Muscle of arm (tissue), 12 donors: ENCODE data around the gene SOCS7. TPM values are rescaled to one million over a fixed set of nuclear protein-coding genes. Genes with fewer than 3 reads are reported as not detected.
A peak's percentile ranks its signal among the peaks of the same experiment; 100 is the strongest.

ENCODE experiments used
- DNase-seq: peaks from one replicate; pipeline ENCODE4 v3.0.0-alpha.2; 2013
- polyA plus RNA-seq, 12 donors: library from polyadenylated mRNA; unstranded; fragments of 120-200 nt; gene quantifications; one replicate each; pipeline ENCODE4 v1.2.1, GENCODE V29; 2013; ENCODE audit not compliant: insufficient read length in 12 of 12

The SOCS7 gene
- polyA plus RNA-seq, 12 donors, result 12.7 to 21.2 (median 16.5) TPM; not detected in 1

DNA sequence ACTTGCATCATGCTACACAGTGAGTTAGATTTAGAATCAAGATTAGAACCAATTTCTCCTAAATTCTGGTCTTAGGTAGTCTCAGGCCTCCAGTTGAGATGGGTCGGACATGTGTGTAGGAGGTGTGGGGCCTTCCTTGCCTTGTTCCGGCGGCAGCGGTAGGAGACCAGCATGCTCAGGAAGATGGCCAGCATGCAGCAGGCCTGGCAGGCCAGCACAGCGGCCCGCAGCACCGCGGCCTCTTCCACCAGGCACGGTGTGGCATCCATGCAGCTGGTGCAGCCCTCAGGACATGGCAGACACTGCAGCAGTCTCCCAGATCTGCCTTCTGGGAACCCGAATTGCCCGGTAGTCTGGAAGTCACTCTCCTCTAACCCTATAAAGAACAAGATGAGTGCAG, 14.8 kb upstream of the SOCS7 start:
- DNase-seq, result no peak

DNA sequence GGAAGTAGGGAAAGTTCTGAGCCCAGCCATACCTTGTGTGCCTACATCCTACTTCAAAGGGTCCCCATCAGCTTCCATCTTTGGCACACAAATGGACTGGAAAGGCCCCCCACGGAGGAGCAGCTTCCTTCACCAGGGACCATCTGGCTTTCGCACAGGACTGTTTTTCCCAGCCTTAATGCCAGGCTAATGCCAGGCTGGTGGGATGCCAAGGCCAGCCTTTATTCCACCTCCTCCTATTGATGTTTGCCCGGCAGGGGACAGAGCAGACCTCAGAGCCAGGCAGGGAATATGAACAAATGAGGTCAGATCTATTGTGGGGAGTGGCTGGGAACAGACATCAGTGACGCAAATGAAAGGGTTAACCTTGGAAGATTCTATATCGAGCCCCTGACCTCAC, 13.6 kb upstream of the SOCS7 start:
- no peak for DNase-seq

DNA sequence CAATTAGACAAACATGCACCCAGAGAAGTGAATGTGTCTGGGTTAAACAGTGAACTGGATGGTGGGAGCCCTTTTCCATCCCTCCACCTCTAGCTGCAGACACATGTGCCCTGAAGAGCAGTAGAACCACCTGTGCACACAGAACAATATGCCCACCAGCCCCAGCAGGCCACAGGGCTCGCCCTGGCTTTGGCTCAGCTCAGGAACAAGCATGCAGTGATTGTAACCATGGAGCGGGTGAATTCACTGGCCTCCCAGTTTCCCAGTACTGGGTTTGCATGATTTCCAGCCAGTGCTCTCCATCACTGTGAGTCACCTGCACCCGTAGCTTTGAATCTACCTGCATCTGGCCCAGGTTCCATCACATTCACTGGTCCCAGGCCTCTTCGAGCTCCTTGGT, 13.1 kb upstream of the SOCS7 start:
- no peak for DNase-seq

DNA sequence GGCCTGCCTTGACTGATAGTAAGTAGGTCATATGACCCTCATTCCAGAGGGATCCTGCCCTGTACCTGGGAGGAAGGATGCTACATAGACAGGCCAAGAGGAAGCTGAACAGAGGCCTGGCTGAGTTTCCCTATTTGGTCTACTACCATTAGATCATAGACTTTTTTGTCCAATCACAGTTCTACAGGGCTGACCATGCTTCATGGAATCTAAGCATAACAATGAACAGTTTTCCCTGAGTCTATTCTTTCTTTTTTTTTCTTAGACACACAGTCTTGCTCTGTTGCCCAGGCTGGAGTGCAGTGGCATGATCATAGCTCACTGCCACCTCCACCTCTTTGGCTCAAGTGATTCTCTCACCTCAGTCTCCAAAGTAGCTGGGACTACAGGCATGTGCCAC, 11.8 kb upstream of the SOCS7 start:
- no peak for DNase-seq

DNA sequence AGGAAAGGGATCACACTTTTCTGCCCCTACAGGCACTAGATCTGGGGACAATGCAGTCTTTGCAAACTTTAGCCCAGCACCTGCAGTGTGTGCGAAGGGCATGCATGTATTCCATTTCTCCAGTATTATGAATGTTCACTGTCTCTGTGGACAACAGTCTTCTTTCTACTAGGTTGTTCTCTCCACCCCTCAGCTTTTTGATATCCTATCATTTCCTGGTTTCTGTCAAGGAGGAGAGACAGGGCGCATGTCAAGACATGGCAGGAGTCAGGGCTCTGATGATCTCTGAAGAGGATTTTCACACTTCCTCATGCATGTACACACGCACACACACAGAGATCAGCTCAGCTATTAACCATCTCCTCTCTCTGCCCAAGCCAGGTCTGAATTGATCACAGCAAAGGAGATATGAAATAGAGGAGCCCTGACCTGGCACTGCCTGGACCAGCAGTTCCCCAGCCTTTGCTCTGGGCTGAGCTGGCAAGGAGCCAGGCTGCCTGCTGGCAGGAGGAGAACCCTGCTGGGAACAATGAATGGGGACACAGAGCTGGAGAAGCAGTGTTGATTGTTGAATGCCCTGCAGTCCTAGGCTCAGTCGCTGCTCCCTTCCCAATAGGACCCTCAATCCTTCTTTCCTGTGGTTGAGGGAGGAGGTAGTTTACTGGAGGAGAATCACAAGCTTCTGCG, 10.5 kb upstream of the SOCS7 start:
- DNase-seq, result no peak

DNA sequence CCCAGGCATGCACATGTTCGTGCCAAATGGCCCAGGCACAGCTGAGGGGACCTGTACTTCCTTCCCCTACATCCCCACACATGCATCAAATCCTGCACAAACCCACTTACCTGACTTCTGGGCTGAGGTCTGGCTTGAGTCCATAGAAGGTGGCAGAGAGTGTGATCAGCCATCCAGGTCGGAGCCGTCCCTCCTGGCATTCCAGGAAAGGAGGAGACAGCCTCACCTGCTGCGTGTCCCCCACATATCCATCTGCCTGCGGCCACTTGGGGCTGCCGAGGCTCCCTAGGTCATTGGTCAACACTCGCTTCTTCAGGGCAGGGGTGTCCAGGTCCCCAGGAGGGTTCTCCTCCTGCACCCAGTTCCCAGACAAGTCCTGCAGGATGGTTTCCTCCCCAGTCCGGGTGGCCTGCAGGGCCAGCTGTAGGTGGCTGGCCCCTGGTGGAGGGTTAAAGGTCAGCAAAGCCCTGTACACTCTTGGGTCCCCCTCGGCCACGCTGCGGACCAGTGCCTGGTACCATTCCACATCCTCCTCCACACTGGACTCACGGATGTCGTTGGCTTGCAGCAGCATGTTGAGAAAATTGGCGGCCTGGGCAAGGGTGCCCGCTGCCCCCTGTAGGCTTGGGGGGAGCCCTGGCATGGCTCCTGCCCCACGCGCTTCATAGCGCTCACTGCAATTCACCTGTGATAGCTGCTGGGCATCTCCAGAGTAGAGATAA, 8.6 kb upstream of the SOCS7 start:
- no peak for DNase-seq

DNA sequence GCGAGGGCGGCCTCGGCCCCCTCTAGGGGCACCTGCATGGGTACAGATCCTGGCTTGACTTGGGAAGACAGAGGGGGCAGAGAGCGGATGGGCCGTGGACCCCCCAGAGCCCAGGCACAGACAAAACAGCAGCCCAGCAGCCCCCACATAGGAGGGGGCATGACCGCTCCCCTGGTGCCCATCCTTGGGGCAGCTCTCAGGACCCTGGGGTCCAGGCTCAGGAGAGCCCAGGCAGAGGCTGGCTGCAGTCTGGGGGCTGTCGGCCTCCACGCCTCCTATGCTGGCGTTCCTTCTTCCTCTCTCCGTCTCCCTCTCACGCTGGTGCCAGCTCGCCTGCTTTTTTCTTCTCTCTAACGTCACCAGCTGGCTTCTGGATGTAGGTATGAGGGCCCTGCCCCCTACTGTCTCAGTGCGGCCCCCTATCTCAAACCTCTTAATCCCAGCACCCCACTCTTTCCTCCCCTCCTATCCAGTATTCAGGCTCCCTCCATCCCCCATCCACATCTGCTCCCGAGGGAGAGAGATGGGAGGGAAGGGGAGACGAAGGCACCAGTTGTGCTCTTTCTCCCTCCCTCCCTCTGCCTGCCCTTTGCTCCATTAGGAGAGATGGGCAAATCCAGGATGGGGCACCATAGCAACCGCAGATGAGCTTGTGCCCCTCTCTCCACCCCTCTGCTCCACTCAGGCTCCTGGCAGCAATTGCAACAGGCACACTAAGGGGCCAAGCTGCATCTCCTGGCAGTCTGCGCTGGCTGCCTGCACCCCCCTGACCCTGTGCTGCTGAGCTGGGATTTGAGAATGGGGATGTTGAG, 7.8 kb upstream of the SOCS7 start, which contains the start of gene GPR179:
Gene GPR179 (minus strand): TSS at position 349 of the 812 bp plus-strand sequence. CDS start 167 bp downstream, at position 182.
- DNase-seq, result no peak

DNA sequence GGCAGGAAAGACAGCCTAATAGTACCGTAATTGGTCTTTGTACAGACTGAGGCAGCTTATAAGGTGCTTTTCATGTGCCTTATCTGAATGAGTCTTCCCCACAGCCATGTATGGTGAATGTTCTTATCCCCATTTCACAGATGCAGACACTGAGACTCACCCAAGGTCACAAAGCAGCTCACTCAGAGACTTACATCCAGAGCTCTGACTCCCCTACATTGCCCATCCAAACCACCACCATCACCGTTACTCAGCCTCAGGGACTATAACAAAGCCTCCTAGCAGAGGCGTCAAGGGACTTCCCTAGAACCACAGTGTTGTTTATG, 7.3 kb upstream of the SOCS7 start:
- DNase-seq, result no peak

DNA sequence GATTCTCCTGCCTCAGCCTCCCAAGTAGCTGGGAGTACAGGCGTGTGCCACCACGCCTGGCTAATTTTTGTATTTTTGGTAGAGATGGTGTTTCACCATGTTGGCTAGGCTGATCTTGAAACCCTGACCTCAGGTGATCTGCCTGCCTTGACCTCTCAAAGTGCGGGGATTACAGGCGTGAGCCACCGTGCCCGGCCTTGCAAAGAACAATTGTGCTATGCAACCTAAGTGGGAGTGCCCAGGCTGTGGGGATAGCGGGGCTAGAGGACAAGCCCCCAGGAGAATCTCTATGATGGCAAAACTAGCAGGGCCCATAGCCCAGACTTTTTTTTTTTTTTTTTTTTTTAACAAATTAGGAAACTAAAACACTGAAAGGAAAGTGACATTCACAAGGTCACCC, 5.9 kb upstream of the SOCS7 start:
- DNase-seq, result no peak

DNA sequence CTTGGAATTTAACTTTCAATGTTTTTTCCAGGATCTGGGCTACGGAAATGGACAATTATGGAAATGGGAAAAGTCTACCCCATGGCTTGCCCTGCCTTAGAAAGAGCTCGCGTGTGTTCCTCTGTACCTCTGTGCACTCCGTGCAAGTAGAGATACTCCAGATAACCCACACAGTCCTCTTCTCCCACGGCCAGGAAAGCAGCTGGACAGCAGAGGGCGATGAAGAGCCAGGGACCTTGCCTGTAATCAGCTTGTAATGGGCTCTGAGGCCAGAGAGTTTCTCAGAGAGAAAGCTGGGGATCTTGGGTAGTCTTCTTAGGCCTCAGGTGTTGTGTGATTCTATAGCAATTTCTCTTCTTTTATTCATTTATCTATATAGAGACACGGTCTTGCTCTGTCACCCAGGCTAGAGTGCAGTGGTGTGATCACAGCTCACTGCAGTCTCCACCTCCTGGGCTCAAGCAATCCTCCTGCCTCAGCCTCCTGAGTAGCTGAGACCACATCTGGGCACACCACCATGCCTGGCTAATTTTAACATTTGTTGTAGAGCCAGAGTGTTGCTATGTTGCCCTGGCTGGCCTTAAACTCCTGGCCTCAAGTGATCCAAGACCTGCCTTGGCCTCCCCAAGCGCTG, 2.4 kb upstream of the SOCS7 start:
- DNase-seq, result peak; percentile 89

DNA sequence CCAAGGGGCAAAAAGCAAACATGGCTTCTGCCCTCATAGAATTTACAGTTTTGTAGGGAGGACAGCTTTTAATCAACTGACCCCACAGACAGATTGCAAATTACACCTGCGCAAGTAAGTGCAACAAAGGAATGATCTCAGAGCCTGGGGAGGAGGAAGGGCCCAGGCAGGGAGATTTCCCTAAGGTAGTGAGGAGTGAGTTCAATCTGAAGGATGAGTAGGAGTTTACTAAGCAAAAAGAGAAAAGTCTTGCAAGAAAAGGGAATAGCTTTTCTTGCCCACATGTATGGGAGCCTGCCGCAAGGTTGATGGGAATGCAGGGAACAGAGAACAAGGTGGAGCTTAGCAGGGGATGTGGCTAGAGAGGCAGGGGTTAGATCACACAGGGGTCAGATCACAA, 1.6 kb upstream of the SOCS7 start:
- no peak for DNase-seq

DNA sequence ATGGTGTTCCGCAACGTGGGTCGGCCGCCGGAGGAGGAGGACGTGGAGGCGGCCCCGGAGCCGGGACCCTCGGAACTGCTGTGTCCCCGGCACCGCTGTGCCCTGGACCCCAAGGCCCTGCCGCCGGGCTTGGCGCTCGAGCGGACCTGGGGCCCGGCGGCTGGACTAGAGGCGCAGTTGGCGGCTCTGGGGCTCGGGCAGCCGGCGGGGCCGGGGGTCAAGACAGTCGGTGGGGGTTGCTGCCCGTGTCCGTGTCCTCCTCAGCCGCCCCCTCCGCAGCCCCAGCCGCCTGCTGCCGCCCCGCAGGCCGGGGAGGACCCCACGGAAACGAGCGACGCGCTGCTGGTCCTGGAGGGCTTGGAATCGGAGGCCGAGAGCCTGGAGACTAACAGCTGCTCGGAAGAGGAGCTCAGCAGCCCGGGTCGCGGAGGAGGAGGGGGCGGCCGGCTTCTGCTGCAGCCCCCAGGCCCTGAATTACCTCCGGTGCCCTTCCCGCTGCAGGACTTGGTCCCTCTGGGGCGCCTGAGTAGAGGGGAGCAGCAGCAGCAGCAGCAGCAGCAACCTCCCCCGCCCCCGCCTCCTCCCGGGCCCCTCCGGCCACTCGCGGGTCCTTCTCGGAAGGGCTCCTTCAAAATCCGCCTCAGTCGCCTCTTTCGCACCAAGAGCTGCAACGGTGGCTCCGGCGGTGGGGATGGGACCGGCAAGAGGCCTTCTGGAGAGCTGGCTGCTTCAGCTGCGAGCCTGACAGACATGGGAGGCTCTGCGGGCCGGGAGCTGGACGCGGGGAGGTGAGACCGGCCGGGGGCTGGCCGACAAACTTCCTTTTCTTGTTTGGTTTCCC, 821 bp downstream of the SOCS7 start:
- DNase-seq, result peak; percentile 31

DNA sequence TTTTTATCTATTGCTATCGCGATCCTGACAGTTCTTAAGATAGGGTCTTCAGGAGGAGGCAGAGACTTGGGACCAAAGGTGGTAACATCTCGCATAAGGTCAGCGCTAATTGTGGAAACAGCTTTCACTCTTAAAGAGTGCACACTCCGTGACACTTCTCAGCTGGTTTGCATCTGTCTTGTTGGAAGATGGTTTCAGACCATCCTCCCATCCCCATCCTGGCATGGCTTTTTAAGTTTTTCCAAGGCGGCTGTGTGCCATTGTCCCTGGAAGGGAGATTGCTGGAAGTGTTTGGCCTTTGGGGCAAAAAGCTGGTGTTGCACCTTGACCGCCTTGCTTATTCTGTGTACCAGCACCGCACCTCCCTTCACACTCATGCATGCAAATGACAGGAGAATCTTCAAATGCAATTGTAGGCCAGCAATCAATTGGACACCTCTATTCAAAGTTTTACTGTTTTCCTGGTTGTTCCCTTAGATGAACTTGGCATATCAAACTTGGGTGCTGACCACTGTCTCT, 1.5 kb downstream of the SOCS7 start:
- peak; percentile 20 for DNase-seq

DNA sequence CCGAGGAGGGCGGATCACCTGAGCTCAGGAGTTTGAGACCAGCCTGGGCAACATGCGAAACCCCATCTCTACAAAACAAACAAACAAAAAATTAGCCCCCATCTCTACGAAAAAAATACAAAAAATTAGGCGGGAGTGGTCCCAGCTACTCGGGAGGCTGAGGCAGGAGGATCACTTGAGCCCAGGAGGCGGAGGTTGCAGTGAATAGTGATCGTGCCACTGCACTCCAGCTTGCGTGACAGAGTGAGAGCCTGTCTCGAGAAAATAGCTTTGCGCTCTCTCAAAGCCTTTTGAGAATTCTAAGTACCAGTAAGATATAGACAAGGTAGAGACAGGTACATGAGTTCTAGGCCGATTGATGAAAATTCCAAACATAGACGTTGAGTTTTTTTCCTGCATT, 2.0 kb downstream of the SOCS7 start:
- DNase-seq, result no peak

DNA sequence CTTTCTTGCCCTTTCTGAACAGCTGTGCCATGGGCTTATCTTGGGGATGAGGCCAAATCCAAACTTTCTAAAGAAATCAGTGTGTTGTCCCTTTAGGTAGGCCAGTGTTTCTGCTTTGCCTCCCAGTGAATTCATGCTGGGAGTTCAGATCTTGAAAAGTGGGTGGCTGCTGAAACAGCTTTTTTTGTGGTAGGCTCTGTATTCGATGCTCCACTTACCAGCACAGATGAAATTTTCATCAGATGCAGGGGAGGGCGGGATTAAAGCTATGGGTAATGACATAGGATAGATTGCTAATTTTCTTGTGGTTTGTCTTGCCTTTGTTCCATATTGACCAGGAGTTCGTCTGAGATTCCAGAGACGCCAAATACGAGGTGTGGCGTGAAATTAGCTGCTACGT, 2.8 kb downstream of the SOCS7 start:
- no peak for DNase-seq

DNA sequence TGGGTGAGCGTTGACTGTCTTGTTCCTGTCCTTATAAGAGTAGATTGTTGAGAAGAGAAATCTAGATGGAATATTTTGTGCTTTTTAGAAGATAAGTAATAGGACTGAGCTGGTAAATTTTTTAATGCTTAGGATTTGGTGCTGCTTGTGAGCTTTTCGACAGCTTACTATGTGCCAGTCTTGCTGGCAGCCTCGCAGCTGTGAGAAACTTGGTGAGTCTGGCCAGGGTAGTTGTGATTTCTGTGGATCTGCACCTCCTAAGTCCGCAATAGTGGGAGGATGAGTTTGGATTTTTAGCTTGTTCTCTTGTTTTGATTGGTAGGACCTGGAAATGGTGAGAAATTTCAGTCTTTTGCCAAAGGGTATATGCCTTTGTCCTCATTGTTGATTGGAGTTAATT, 3.6 kb downstream of the SOCS7 start:
- no peak for DNase-seq

DNA sequence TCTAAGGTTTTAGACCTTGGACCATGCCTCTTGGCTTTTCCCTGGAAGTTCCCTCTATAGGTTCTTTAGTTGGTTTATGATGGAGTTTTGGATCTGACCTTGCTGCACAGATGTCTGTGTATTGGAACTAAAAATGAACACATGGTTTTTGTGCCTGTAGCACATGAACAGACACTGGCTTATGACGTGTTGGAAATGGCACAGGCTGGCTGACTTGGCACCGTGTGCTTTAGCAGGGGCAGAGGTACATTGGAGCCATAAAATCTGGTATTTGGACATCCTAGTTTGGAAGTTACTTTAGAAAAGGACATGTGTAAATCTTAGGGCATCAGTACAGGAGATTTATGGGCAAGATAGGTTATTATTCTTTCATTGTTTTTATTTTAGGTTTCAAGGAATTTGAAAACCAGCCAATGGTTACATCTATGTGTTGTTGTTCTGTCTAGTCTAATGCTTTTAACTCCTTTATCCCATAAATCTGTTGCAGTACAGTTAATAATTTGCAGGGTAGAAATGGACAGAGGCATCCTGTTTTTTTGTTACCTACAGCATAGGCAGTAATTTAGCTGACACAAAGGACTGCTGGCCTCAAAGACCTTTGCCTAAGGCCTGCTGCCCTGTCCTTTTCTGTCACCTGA, 6.0 kb downstream of the SOCS7 start:
- peak; percentile 25 for DNase-seq

DNA sequence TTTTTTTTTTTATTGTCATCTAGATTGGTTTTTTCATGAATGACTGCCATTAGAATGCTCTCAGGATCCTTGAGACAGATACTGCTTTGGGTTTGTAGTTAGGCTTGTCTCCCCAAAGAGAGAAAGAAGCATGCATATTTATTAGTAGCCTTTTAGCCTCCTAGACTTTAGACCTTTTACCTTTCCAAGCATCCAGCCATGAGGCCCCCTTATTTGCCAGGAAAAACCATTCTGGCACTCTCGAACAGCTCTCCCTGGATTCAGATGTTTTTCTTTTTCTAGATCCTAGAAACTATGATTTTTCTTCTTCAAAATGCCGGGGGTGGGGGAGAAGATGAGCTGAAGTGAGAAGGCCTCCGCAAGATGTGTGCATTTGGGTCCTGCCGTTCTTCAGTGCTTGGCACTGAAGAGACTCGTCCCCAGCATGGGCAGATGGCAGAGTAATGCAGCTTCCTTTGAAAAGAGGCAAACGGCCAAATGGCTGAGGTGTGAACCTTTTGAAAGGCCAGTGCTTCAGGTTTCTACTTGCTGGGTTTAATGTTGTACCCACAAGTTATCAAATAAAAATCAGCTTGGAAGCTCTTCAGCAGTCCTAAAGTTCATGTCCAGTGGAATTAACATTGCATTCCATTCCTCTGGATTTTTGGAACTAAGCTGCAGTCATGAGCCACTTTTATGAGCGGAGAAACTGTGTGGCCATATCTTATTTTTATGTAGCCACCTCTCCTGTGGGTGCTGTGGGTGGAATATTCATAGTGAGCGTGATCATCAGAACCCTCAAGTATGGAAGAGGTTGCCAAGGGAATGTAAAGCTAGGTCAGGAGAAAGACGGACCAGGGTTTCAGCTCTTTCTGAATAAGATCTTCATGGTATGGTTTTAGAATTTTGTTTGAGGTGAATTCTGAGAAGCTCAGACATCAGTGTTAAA, 7.2 kb downstream of the SOCS7 start:
- DNase-seq, result no peak

DNA sequence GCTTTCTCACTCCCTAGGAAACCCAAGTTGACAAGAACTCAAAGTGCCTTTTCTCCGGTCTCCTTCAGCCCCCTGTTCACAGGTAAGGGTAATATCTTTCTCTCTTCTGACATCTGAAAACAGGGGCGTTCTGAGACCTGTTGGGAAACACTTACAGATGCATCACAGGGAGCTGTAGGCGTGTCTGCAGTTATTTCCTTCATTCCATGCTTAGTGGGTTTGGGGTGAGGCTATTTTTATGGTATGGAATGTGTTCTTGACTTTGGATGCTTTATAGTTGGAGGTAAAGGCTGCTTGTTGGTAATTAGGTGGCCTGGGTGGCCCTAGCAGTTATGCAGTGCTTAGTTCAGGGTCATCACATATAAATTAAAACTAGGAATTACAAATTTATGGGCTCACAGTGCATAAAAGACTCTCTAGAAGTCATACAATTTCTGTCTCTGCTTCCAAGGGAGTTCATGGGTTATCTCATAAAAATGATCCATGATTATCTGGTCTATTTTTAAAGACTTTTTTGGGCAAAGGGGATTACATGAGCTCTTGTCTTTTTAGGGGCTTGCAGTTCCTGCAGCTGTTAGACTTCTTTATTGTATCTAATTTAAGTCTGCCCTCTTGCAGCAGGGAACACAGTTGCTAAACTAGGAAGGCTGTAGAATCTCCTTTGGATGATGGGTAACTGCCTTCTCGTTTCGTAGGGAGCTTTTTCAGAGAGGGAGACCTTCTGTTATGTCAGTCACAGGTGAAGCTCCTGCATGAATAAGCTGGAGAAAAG, 10.2 kb downstream of the SOCS7 start:
- no peak for DNase-seq
